HepG2 (cell line): ENCODE data around the gene MAPK14. TPM values are rescaled to one million over a fixed set of nuclear protein-coding genes. Genes with fewer than 3 reads are reported as not detected.

Experiments
- ATAC-seq: fragments of 200-7000 bp; cut with Tn5 transposase; 3 replicates; pipeline ENCODE4 v1.9.1; 2020; ENCODE audit warnings: mild to moderate bottlenecking, moderate library complexity
- BruUV-seq: library from RNA; stranded (reverse); fragments of 400-500 nt; replicated peaks from 2 replicates; lab custom pipeline; 2021; lab: Mats Ljungman, UMichigan
- CTCF ChIA-PET: fragments of 300-600 bp; formaldehyde crosslinking; extraction: SDS; loops from one replicate; lab custom pipeline; 2021; ENCODE audit warnings: low total read pairs, inconsistent platforms, low intra/inter-chr PET ratio; lab: Yijun Ruan, JAX
- POLR2A ChIA-PET: fragments of 350-600 bp; sonication (Branson Sonifier 250); formaldehyde crosslinking; loops from one replicate; lab custom pipeline; 2020; ENCODE audit warnings: antibody characterized with exemption, inconsistent platforms; lab: Yijun Ruan, JAX
- DNase-seq: peaks from one replicate; pipeline ENCODE4 v3.0.0-alpha.2; 2015; ENCODE audit warnings: low spot score
- FAIRE-seq: peaks from 3 replicates; lab custom pipeline; 2011; peaks lifted over from hg19 to GRCh38; lab: Jason Lieb, UNC
- H2AFZ ChIP-seq: one replicate; pipeline ENCODE4 v1.6.1; 2011; ENCODE audit warnings: low read length, inconsistent platforms
- H3K27ac ChIP-seq: fragments of 300-600 bp; 3 replicates; pipeline ENCODE4 v1.8.0; 2011; ENCODE audit warnings: mixed run types, mild to moderate bottlenecking, mixed read lengths, low read length, inconsistent platforms; ENCODE audit not compliant: insufficient read depth; ENCODE audit errors: extremely low read length
- H3K27me3 ChIP-seq, 2 experiments: fragments of 200-600 bp in 1 of 2; 2 replicates in 1 of 2; 3 replicates in 1 of 2; pipeline versions ENCODE4 v1.6.0 to v1.8.0; 2011; ENCODE audit warnings: low read length in 2 of 2, mild to moderate bottlenecking in 2 of 2, moderate library complexity in 2 of 2, inconsistent platforms in 1 of 2; ENCODE audit not compliant: insufficient read depth in 2 of 2, control insufficient read depth in 1 of 2
- H3K36me3 ChIP-seq, 2 experiments: fragments of 200-600 bp in 1 of 2; replicated peaks in 1 of 2; 2 replicates in 1 of 2; 3 replicates in 1 of 2; pipeline versions ENCODE4 v1.5.1 to v1.8.0; 2011; ENCODE audit warnings: low read length in 2 of 2, inconsistent platforms in 1 of 2; ENCODE audit not compliant: insufficient read depth in 2 of 2, control insufficient read depth in 1 of 2
- H3K4me1 ChIP-seq: 2 replicates; pipeline ENCODE4 v1.5.1; 2012; ENCODE audit warnings: low read length, inconsistent platforms; ENCODE audit not compliant: insufficient read depth
- H3K4me2 ChIP-seq: 2 replicates; pipeline ENCODE4 v1.6.0; 2011; ENCODE audit warnings: low read depth, low read length, inconsistent platforms
- H3K4me3 ChIP-seq, 3 experiments: fragments of 200-600 bp in 1 of 3; sonication (generic), shearing (Covaris generic) in 1 of 3; replicated peaks in 1 of 3; 2 replicates each; pipeline ENCODE4 v1.5.1; 2011 to 2016; ENCODE audit warnings: low read length in 3 of 3, inconsistent platforms in 2 of 3, low read depth in 2 of 3, mild to moderate bottlenecking in 2 of 3, control low read depth in 1 of 3, mixed read lengths in 1 of 3; ENCODE audit not compliant: insufficient read depth in 1 of 3
- H3K79me2 ChIP-seq: one replicate; pipeline ENCODE4 v1.6.1; 2011; ENCODE audit warnings: low read length, inconsistent platforms; ENCODE audit not compliant: insufficient read depth
- H3K9ac ChIP-seq: 2 replicates; pipeline ENCODE4 v1.6.0; 2011; ENCODE audit warnings: mild to moderate bottlenecking, low read depth, low read length, inconsistent platforms; ENCODE audit not compliant: insufficient read depth
- H3K9me3 ChIP-seq: 2 replicates; pipeline ENCODE4 v1.5.1; 2012; ENCODE audit warnings: mild to moderate bottlenecking, low read length
- H4K20me1 ChIP-seq: 2 replicates; pipeline ENCODE4 v1.6.0; 2011; ENCODE audit warnings: inconsistent platforms, mild to moderate bottlenecking, low read length, moderate library complexity; ENCODE audit not compliant: insufficient read depth
- ASH2L ChIP-seq: fragments of 300-600, 200-600 bp; sonication (generic); IDR thresholded peaks from 2 replicates; pipeline ENCODE4 v1.7.0; 2017; ENCODE audit warnings: low read depth, mild to moderate bottlenecking, moderate library complexity, mixed read lengths, low read length; ENCODE audit not compliant: insufficient read length
- ELF3 ChIP-seq: IDR thresholded peaks from 2 replicates; pipeline ENCODE4 v1.6.1; 2016; ENCODE audit warnings: missing genetic modification reagents, missing compliant biosample characterization
- EP300 ChIP-seq, 3 experiments: sonication (generic) in 1 of 3; formaldehyde crosslinking in 1 of 3; IDR thresholded peaks; 2 replicates each; pipeline versions ENCODE4 v1.5.1 to v1.6.1; 2011 to 2020; ENCODE audit warnings: low read depth in 2 of 3, low read length in 2 of 3, borderline replicate concordance in 1 of 3, improper control_type of control experiment in 1 of 3, mild to moderate bottlenecking in 1 of 3, missing genetic modification reagents in 1 of 3, moderate library complexity in 1 of 3
- FOXA1 ChIP-seq, 2 experiments: fragments of 450-650 bp in 1 of 2; sonication (generic) in 1 of 2; formaldehyde crosslinking in 1 of 2; IDR thresholded peaks; 2 replicates each; pipeline versions ENCODE4 v1.4.0 to v1.6.1; 2016 to 2020; ENCODE audit warnings: missing genetic modification reagents in 1 of 2
- FOXA3 ChIP-seq: IDR thresholded peaks from 2 replicates; pipeline ENCODE4 v1.6.1; 2016; ENCODE audit warnings: missing genetic modification reagents, missing compliant biosample characterization
- MZF1 ChIP-seq: sonication (generic); formaldehyde crosslinking; IDR thresholded peaks from 2 replicates; pipeline ENCODE4 v1.8.1; 2023; ENCODE audit warnings: mild to moderate bottlenecking, missing genetic modification reagents, borderline replicate concordance
- NCOR1 ChIP-seq: fragments of 200-600 bp; sonication (generic); IDR thresholded peaks from 2 replicates; pipeline ENCODE4 v1.7.0; 2017; ENCODE audit warnings: antibody characterized with exemption, low read length, borderline replicate concordance
- SAP130 ChIP-seq: IDR thresholded peaks from 2 replicates; pipeline ENCODE4 v1.6.1; 2016; ENCODE audit warnings: low read depth
- SOX5 ChIP-seq: IDR thresholded peaks from 2 replicates; pipeline ENCODE4 v1.6.1; 2016; ENCODE audit warnings: borderline replicate concordance
- TARDBP ChIP-seq: sonication (generic); formaldehyde crosslinking; IDR thresholded peaks from 2 replicates; pipeline ENCODE4 v1.8.0; 2022; ENCODE audit warnings: mild to moderate bottlenecking, missing genetic modification reagents
- TCF12 ChIP-seq, 2 experiments: fragments of 450-650 bp in 1 of 2; sonication (generic) in 1 of 2; formaldehyde crosslinking in 1 of 2; IDR thresholded peaks; 2 replicates each; pipeline versions ENCODE4 v1.6.1 to v1.8.0; 2017 to 2022; ENCODE audit warnings: antibody characterized with exemption in 1 of 2, mild to moderate bottlenecking in 1 of 2, missing genetic modification reagents in 1 of 2, moderate library complexity in 1 of 2
- in situ Hi-C: cut with HindIII; loops from 2 replicates; pipeline ENCODE4 v1.10.0; 2017; ENCODE audit warnings: low pct_unique_long_range_greater_than_20kb; ENCODE audit not compliant: extremely low pct_ligation_motif_present
- intact Hi-C: fragments of 100-400 bp; cut with micrococcal nuclease; formaldehyde crosslinking; loops from one replicate; pipeline ENCODE4 v1.10.0; 2022; ENCODE audit not compliant: unreplicated experiment
- polyA plus RNA-seq, 8 experiments: library from polyadenylated mRNA; depleted of rRNA in 3 of 8; stranded (reverse) in 7 of 8; unstranded in 1 of 8; fragments of >200 nt; fragmentation: Illumina TruSeq in 4 of 8; extraction: Trizol in 4 of 8; gene quantifications; 2 replicates each; pipeline versions ENCODE4 v1.2.1 to v1.2.3, GENCODE V29; 2011 to 2016; ENCODE audit warnings: low read depth in 4 of 8, missing spikeins in 1 of 8, mixed read lengths in 1 of 8; ENCODE audit not compliant: insufficient read depth in 1 of 8
- total RNA-seq, 5 experiments: library from RNA; depleted of rRNA; stranded (reverse); fragments of >200 nt; fragmentation: Illumina TruSeq; extraction: Trizol; gene quantifications; 2 replicates each; pipeline ENCODE4 v1.2.3, GENCODE V29; 2016; ENCODE audit warnings: low read depth in 1 of 5
- TF ChIP-seq, protein P1 (sequence below): sonication (generic); formaldehyde crosslinking; IDR thresholded peaks from 2 replicates; pipeline ENCODE4 v1.5.1; 2020; ENCODE audit warnings: mild to moderate bottlenecking, missing genetic modification reagents, borderline replicate concordance
- TF ChIP-seq, protein P2 (sequence below): sonication (generic); formaldehyde crosslinking; IDR thresholded peaks from 2 replicates; pipeline ENCODE4 v1.8.0; 2022; ENCODE audit warnings: missing genetic modification reagents, mild to moderate bottlenecking, moderate library complexity, borderline replicate concordance
- TF ChIP-seq, protein P3 (sequence below): IDR thresholded peaks from 2 replicates; pipeline ENCODE4 v1.6.1; 2016; ENCODE audit warnings: mild to moderate bottlenecking

The MAPK14 gene
- total and polyA plus RNA-seq, 2 of the 13 experiments (the other 11 are each of a cell fraction or from before 2014, with no cell fraction given), result 66.3 to 67.3 TPM

GRCh38 chr6:36039112-36039511 lies 11.5 kb downstream of the MAPK14 start:
- H3K79me2 ChIP-seq, result peaks cover 97% of the 10 kb centered on the region
- no peak overlapping the region for H2AFZ ChIP-seq
- H3K4me2 ChIP-seq, result 0 out of 2 replicates have a peak overlapping the region, but pooled peaks have one; percentile 2
- no peaks in the 10 kb centered on the region for H3K27me3 ChIP-seq
- H3K4me3 ChIP-seq, result no peak overlapping the region
- CTCF ChIA-PET, result no interaction called here
- no peaks in the 10 kb centered on the region for H3K9me3 ChIP-seq
- no peaks in the 10 kb centered on the region; a peak in 1 of 5 replicates for H3K36me3 ChIP-seq
- FAIRE-seq (no peak), DNase-seq (peak; percentile 83), ATAC-seq (peak; percentile 82)
- H3K27ac ChIP-seq, result peak overlapping the region; percentile 70
- H3K4me1 ChIP-seq, result peaks cover 56% of the 10 kb centered on the region
- in situ Hi-C loops (no loop called here), intact Hi-C loops (no loop called here)
- BruUV-seq, result no TSS peak
- POLR2A ChIA-PET, result interaction anchor here (0.9 to 3.1 kb wide), 3 partner anchors 11 to 93 kb away, joined by 3 to 16 read pairs (median 4); partner anchors contain the start of gene MAPK14
- peaks cover 72% of the 10 kb centered on the region for H4K20me1 ChIP-seq
- H3K9ac ChIP-seq, result no peak overlapping the region; the same call in none of the 2 replicates
- TF ChIP-seq FOXA1 (IDR thresholded peaks at IDR 0.05) (no peak), FOXA1 (CRISPR knock-in tag; IDR thresholded peaks at IDR 0.05) (peak; percentile 35; the same call in 1 of the 2 replicates), TARDBP (no peak), SOX5 (CRISPR knock-in tag) (peak; percentile 43; the same call in 1 of the 2 replicates), MZF1 (CRISPR knock-in tag) (no peak), TCF12 (IDR thresholded peaks at IDR 0.05) (no peak), TCF12 (CRISPR knock-in tag; IDR thresholded peaks at IDR 0.05) (no peak), ASH2L (peak; percentile 28), EP300 (IDR thresholded peaks at IDR 0.05; ENCODE audit: low read depth in 2 of 2, low read length in 2 of 2) (peak in 1 of 2 experiments; percentile 34; a peak in 2 of 4 replicates), EP300 (CRISPR knock-in tag; IDR thresholded peaks at IDR 0.05; ENCODE audit: borderline replicate concordance) (0 out of 2 replicates have a peak, but pooled peaks have one; percentile 18), SAP130 (CRISPR knock-in tag) (peak; percentile 49), NCOR1 (peak; percentile 64; the same call in 1 of the 2 replicates), FOXA3 (CRISPR knock-in tag) (peak; percentile 19; the same call in 1 of the 2 replicates), ELF3 (CRISPR knock-in tag) (0 out of 2 replicates have a peak, but pooled peaks have one; percentile 33)
- TF ChIP-seq, protein P1, sequence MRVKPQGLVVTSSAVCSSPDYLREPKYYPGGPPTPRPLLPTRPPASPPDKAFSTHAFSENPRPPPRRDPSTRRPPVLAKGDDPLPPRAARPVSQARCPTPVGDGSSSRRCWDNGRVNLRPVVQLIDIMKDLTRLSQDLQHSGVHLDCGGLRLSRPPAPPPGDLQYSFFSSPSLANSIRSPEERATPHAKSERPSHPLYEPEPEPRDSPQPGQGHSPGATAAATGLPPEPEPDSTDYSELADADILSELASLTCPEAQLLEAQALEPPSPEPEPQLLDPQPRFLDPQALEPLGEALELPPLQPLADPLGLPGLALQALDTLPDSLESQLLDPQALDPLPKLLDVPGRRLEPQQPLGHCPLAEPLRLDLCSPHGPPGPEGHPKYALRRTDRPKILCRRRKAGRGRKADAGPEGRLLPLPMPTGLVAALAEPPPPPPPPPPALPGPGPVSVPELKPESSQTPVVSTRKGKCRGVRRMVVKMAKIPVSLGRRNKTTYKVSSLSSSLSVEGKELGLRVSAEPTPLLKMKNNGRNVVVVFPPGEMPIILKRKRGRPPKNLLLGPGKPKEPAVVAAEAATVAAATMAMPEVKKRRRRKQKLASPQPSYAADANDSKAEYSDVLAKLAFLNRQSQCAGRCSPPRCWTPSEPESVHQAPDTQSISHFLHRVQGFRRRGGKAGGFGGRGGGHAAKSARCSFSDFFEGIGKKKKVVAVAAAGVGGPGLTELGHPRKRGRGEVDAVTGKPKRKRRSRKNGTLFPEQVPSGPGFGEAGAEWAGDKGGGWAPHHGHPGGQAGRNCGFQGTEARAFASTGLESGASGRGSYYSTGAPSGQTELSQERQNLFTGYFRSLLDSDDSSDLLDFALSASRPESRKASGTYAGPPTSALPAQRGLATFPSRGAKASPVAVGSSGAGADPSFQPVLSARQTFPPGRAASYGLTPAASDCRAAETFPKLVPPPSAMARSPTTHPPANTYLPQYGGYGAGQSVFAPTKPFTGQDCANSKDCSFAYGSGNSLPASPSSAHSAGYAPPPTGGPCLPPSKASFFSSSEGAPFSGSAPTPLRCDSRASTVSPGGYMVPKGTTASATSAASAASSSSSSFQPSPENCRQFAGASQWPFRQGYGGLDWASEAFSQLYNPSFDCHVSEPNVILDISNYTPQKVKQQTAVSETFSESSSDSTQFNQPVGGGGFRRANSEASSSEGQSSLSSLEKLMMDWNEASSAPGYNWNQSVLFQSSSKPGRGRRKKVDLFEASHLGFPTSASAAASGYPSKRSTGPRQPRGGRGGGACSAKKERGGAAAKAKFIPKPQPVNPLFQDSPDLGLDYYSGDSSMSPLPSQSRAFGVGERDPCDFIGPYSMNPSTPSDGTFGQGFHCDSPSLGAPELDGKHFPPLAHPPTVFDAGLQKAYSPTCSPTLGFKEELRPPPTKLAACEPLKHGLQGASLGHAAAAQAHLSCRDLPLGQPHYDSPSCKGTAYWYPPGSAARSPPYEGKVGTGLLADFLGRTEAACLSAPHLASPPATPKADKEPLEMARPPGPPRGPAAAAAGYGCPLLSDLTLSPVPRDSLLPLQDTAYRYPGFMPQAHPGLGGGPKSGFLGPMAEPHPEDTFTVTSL (CRISPR knock-in tag), result no peak
- TF ChIP-seq, protein P2, sequence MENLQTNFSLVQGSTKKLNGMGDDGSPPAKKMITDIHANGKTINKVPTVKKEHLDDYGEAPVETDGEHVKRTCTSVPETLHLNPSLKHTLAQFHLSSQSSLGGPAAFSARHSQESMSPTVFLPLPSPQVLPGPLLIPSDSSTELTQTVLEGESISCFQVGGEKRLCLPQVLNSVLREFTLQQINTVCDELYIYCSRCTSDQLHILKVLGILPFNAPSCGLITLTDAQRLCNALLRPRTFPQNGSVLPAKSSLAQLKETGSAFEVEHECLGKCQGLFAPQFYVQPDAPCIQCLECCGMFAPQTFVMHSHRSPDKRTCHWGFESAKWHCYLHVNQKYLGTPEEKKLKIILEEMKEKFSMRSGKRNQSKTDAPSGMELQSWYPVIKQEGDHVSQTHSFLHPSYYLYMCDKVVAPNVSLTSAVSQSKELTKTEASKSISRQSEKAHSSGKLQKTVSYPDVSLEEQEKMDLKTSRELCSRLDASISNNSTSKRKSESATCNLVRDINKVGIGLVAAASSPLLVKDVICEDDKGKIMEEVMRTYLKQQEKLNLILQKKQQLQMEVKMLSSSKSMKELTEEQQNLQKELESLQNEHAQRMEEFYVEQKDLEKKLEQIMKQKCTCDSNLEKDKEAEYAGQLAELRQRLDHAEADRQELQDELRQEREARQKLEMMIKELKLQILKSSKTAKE, result peak; percentile 51; the same call in 1 of the 2 replicates
- TF ChIP-seq, protein P3, sequence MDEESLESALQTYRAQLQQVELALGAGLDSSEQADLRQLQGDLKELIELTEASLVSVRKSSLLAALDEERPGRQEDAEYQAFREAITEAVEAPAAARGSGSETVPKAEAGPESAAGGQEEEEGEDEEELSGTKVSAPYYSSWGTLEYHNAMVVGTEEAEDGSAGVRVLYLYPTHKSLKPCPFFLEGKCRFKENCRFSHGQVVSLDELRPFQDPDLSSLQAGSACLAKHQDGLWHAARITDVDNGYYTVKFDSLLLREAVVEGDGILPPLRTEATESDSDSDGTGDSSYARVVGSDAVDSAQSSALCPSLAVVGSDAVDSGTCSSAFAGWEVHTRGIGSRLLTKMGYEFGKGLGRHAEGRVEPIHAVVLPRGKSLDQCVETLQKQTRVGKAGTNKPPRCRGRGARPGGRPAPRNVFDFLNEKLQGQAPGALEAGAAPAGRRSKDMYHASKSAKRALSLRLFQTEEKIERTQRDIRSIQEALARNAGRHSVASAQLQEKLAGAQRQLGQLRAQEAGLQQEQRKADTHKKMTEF (CRISPR knock-in tag), result no peak
